Right lobe of liver (tissue), 6 donors: ENCODE data around the gene TMEM175. TPM values are rescaled to one million over a fixed set of nuclear protein-coding genes. Genes with fewer than 3 reads are reported as not detected.
A peak's percentile ranks its signal among the peaks of the same experiment; 100 is the strongest.

ENCODE experiments used
- ATAC-seq, 4 donors: fragments of 200-7000 bp; cut with Tn5 transposase; one replicate each; pipeline ENCODE4 v1.9.1; 2020; ENCODE audit warnings: mild to moderate bottlenecking in 4 of 4, moderate library complexity in 4 of 4
- DNase-seq, 3 donors: peaks; one replicate each; pipeline ENCODE4 v3.0.0-alpha.2; 2020
- H3K27ac ChIP-seq, 3 donors: fragments of 200-600 bp; one replicate each; pipeline ENCODE4 v1.8.0; 2022
- H3K27me3 ChIP-seq, 2 donors: fragments of 200-600 bp; one replicate each; pipeline ENCODE4 v1.8.0; 2022
- H3K36me3 ChIP-seq, 4 donors: fragments of 200-600 bp; sonication (generic) in 1 of 4; one replicate each; pipeline versions ENCODE4 v1.5.1 to v1.8.0; 2017 to 2022; ENCODE audit warnings: control low read depth in 1 of 4
- H3K4me1 ChIP-seq, 4 donors: fragments of 200-600 bp; sonication (generic) in 1 of 4; one replicate each; pipeline versions ENCODE4 v1.5.1 to v1.8.0; 2017 to 2022; ENCODE audit warnings: control low read depth in 1 of 4
- H3K4me3 ChIP-seq, 3 donors: fragments of 200-600 bp; one replicate each; pipeline ENCODE4 v1.8.0; 2022
- H3K9me3 ChIP-seq, 4 donors: fragments of 200-600 bp; sonication (generic) in 1 of 4; one replicate each; pipeline versions ENCODE4 v1.5.1 to v1.8.0; 2017 to 2022; ENCODE audit warnings: control low read depth in 1 of 4
- POLR2A ChIP-seq: fragments of 450-650 bp; IDR thresholded peaks from one replicate; pipeline ENCODE4 v1.6.1; 2017; ENCODE audit warnings: antibody characterized with exemption, mild to moderate bottlenecking
- WGBS: methylation state at CpG from one replicate; pipeline ENCODE4 v1.1.6; 2018; ENCODE audit warnings: low coverage, low lambda C conversion rate; ENCODE audit not compliant: insufficient coverage; ENCODE audit errors: missing lambda C conversion rate; 5-methylcytosine and 5-hydroxymethylcytosine counted together
- intact Hi-C, 2 donors: fragments of 100-400 bp; cut with DNase I; formaldehyde crosslinking; loops; one replicate each; pipeline versions ENCODE4 v1.11.2 to v1.14.1; 2022
- total RNA-seq, 6 experiments: library from RNA; depleted of rRNA in 2 of 6; stranded (reverse); fragments of >200 nt in 2 of 6; fragmentation: NEBNext Ultra II Directional in 3 of 6; extraction: Animal tissue kit (Norgen Biotek cat#: 25700) in 3 of 6; gene quantifications; one replicate each; pipeline versions ENCODE4 v1.1.0 to v1.2.4, GENCODE V29; 2016 to 2023
- TF ChIP-seq, protein P1 (sequence below), 4 donors: fragments of 200-600 bp in 3 of 4; fragments of 450-650 bp in 1 of 4; IDR thresholded peaks; one replicate each; pipeline versions ENCODE4 v1.5.1 to v1.8.0; 2016 to 2022; ENCODE audit warnings: antibody characterized with exemption in 4 of 4, mild to moderate bottlenecking in 2 of 4
- donor health status: DM: no; HTN: yes; CAD: no.
- donor health status: DM: no; HTN: no; CAD: no.
- donor health status: DM: no; HTN: no; CAD: no.
- donor health status: DM: no; HTN: yes; CAD: no.
- donor health status: DM: no; HTN: yes; CAD: no.

TMEM175 gene
- total RNA-seq, 6 experiments from 2014 or later = 22.0 to 31.8 (median 23.6) TPM

DNA sequence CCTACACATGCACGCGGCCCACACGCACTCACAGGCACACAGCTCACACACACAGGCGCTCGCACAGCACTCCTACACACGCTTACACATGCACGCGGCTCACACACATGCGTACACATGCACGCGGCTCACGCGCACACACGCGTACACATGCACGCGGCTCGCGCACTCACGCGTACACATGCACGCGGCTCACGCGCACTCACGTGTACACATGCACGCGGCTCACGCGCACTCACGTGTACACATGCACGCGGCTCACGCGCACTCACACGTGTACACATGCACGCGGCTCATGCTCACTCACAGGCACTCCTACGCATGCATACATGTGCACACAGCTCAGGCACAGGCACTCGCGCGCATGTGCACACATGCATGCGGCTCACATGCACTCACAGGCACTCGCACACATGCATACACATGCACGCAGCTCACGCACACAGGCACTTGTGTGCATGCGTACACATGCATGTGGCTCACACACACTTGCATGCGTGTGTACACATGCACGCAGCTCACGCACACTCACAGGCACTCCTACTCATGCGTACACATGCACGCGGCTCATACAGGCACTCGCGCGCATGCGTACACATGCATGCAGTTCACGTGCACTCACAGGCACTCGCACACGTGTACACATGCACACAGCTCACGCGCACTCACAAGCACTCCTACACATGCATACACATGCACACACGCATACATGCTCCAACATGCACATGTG lies 45.1 kb upstream of the TMEM175 start:
- H3K27ac ChIP-seq = no peak overlapping the region
- intact Hi-C loops = no loop called here
- H3K4me3 ChIP-seq = no peak overlapping the region
- H3K27me3 ChIP-seq = no peaks in the 10 kb centered on the region
- H3K4me1 ChIP-seq = no peaks in the 10 kb centered on the region
- H3K36me3 ChIP-seq = peaks cover 0 to 39% (median 0%) of the 10 kb centered on the region in 4 donors
- no peak for DNase-seq
- 96% methylated on average over 52 of the region's 63 CpGs for WGBS
- TF ChIP-seq POLR2A = no peak
- TF ChIP-seq, protein P1, sequence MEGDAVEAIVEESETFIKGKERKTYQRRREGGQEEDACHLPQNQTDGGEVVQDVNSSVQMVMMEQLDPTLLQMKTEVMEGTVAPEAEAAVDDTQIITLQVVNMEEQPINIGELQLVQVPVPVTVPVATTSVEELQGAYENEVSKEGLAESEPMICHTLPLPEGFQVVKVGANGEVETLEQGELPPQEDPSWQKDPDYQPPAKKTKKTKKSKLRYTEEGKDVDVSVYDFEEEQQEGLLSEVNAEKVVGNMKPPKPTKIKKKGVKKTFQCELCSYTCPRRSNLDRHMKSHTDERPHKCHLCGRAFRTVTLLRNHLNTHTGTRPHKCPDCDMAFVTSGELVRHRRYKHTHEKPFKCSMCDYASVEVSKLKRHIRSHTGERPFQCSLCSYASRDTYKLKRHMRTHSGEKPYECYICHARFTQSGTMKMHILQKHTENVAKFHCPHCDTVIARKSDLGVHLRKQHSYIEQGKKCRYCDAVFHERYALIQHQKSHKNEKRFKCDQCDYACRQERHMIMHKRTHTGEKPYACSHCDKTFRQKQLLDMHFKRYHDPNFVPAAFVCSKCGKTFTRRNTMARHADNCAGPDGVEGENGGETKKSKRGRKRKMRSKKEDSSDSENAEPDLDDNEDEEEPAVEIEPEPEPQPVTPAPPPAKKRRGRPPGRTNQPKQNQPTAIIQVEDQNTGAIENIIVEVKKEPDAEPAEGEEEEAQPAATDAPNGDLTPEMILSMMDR (IDR thresholded peaks at IDR 0.05) = no peak
- H3K9me3 ChIP-seq = no peaks in the 10 kb centered on the region
- no peak for ATAC-seq

DNA sequence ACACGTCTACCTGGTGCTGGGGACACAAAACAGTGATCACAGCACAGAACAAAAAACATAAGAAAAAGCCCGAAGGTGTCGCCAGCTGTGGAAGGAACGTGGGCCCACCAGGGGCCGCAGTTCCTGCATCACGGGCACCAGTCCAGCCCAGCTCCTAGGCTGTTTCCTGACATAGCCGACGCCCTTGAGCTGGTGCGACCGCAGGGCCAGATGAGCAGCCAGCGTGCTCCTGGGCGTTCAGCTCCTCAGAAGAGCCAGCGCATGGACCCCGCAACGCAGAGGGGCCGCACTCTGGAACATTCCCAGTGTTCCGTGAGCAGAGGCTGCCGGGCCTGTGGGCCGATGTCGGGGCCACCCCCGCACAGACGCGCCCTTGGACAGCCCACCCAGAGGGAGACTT lies 44.2 kb upstream of the TMEM175 start:
- Histone ChIP-seq H3K27me3 (no peaks in the 10 kb centered on the region), H3K27ac (no peak overlapping the region), H3K9me3 (no peaks in the 10 kb centered on the region), H3K4me1 (no peaks in the 10 kb centered on the region), H3K36me3 (peaks cover 0 to 32% (median 0%) of the 10 kb centered on the region in 4 donors), H3K4me3 (no peak overlapping the region)
- ATAC-seq (no peak), DNase-seq (no peak)
- intact Hi-C loops = no loop called here
- TF ChIP-seq, protein P1 (IDR thresholded peaks at IDR 0.05) = no peak
- TF ChIP-seq POLR2A = no peak
- 71% methylated on average over 3 of the region's 23 CpGs for WGBS

DNA sequence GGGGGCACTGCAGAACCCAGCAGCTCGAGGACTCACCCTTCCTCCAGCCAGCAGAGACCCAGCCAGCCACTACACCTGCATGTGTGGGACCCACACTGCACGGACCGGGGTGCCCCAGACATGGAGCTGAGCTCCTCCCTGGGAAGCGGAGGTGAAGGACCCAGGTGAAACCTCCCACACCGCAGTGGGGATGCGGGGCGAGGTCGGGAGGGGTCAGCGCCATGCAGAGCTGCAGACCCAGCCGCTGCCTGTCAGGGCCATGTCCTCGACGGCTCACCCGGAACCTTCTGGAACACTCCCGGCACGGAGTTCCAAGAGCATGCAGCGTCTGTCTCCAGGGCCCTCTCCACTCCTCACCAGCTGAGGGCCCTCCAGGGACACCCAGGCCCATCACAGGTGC lies 42.7 kb upstream of the TMEM175 start:
- DNase-seq (no peak), ATAC-seq (peak in 1 of 4 donors; percentile 3)
- H3K27me3 ChIP-seq = no peaks in the 10 kb centered on the region
- H3K9me3 ChIP-seq = no peaks in the 10 kb centered on the region
- H3K36me3 ChIP-seq = peaks cover 0 to 17% (median 0%) of the 10 kb centered on the region in 4 donors
- H3K4me3 ChIP-seq = no peak overlapping the region
- intact Hi-C loops = no loop called here
- no peak for TF ChIP-seq POLR2A
- TF ChIP-seq, protein P1 (IDR thresholded peaks at IDR 0.05) = no peak
- no CpG with 5 or more reads among the region's 16 CpGs for WGBS
- H3K27ac ChIP-seq = no peak overlapping the region
- no peaks in the 10 kb centered on the region for H3K4me1 ChIP-seq

DNA sequence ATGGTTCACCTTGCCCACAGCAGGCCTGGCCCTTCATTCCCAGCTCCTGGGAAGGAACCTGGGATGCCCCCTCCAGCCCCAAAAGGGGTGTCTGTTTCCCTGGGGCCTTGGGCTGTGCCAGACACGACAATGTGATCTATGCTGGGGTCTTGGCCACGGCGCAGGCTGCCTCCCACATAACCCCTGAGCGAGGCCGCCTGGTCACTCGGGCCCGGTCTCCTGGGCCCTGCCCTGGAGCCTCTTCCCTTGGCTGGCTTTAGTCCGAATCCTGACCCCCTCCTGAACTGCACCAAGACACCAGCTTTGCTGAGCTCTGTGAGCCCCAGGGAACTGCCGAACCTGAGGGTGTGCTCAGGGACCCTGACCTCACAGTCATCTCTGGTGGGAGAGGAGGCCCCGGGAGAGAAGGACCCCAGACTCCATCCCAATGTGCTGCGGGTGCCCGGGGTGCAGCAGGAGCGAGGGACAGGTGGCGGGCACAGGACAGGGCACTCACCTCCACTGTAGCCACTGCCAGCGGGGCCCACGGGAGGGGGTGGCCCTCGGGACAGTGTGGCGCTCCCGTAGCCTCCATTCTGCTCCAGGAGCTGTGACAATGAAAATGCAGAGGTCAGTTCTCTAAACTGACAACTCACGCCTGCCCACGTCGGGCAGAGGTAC lies 42.1 kb upstream of the TMEM175 start:
- no CpG with 5 or more reads among the region's 22 CpGs for WGBS
- H3K36me3 ChIP-seq = peaks cover 0 to 20% (median 0%) of the 10 kb centered on the region in 4 donors
- intact Hi-C loops = loop anchor here in 1 of 2 donors (5.0 kb wide), 1 partner anchor 262 kb away; no protein-coding TSS in a partner anchor
- H3K4me3 ChIP-seq = no peak overlapping the region
- no peaks in the 10 kb centered on the region for H3K4me1 ChIP-seq
- ATAC-seq (no peak), DNase-seq (no peak)
- TF ChIP-seq POLR2A = no peak
- TF ChIP-seq, protein P1 (IDR thresholded peaks at IDR 0.05) = no peak
- no peaks in the 10 kb centered on the region for H3K27me3 ChIP-seq
- H3K9me3 ChIP-seq = no peaks in the 10 kb centered on the region
- no peak overlapping the region for H3K27ac ChIP-seq
